Midbrain (tissue), 1 donor: Measurements from ENCODE around the gene RELN.

Experiments used
- DNase-seq: peaks from one replicate; lab custom pipeline; 2025; lab: John Stamatoyannopoulos, UW

RELN gene

GRCh38 chr7:103632005-103632639, 357.3 kb downstream of the RELN start:
- DNase-seq: no peak

GRCh38 chr7:103630318-103630717, 359.1 kb downstream of the RELN start:
- DNase-seq: no peak

- no peak for DNase-seq
These were observed 360.7 kb downstream of the RELN start for GRCh38 chr7:103628742-103629141.

- DNase-seq: no peak
These were observed 362.7 kb downstream of the RELN start for GRCh38 chr7:103626776-103627175.

- DNase-seq: no peak
These were observed 367.2 kb downstream of the RELN start for GRCh38 chr7:103622274-103622673.

- DNase-seq: no peak
These were observed 375.5 kb downstream of the RELN start for GRCh38 chr7:103613655-103614642.

- no peak for DNase-seq
These were observed 379.7 kb downstream of the RELN start for GRCh38 chr7:103609778-103610177.

- no peak for DNase-seq
These were observed 383.8 kb downstream of the RELN start for GRCh38 chr7:103605640-103606039.

GRCh38 chr7:103598326-103598905, 391.0 kb downstream of the RELN start:
- DNase-seq: no peak

GRCh38 chr7:103597606-103598005, 391.9 kb downstream of the RELN start:
- DNase-seq: no peak

GRCh38 chr7:103594186-103594585, 395.3 kb downstream of the RELN start:
- DNase-seq: no peak

- no peak for DNase-seq
These were observed 395.8 kb downstream of the RELN start for GRCh38 chr7:103593691-103594090.

- no peak for DNase-seq
These were observed 396.6 kb downstream of the RELN start for GRCh38 chr7:103592844-103593243.

- no peak for DNase-seq
These were observed 397.3 kb downstream of the RELN start for GRCh38 chr7:103592187-103592586.

GRCh38 chr7:103580031-103580430, 409.4 kb downstream of the RELN start:
- no peak for DNase-seq

- DNase-seq: peak; percentile 15
These were observed 412.4 kb downstream of the RELN start for GRCh38 chr7:103577059-103577458.

GRCh38 chr7:103576641-103577040, 412.8 kb downstream of the RELN start:
- DNase-seq: no peak

GRCh38 chr7:103574576-103574975, 414.9 kb downstream of the RELN start:
- DNase-seq: no peak

GRCh38 chr7:103573479-103574058, 415.9 kb downstream of the RELN start:
- peak; percentile 59 for DNase-seq

- no peak for DNase-seq
These were observed 417.9 kb downstream of the RELN start for GRCh38 chr7:103571586-103571985.

GRCh38 chr7:103569621-103570305, 419.7 kb downstream of the RELN start:
- DNase-seq: no peak

- DNase-seq: no peak
These were observed 425.0 kb downstream of the RELN start for GRCh38 chr7:103564416-103564815.
